Smooth muscle cell (in vitro differentiated cells): ENCODE measurements around the gene FBXL16. TPM values are rescaled to one million over a fixed set of nuclear protein-coding genes. Genes with fewer than 3 reads are reported as not detected.

Experiments
- DNase-seq: peaks from one replicate; lab custom pipeline; 2025; ENCODE audit not compliant: unreplicated experiment; lab: John Stamatoyannopoulos, UW
- H2AFZ ChIP-seq: fragments of 200-600 bp; sonication (generic); 2 replicates; pipeline ENCODE4 v1.6.0; 2016; ENCODE audit warnings: antibody characterized with exemption, low read depth, mild to moderate bottlenecking
- H3F3A ChIP-seq: fragments of 200-600 bp; sonication (generic); 2 replicates; pipeline ENCODE4 v1.6.0; 2017; ENCODE audit warnings: antibody characterized with exemption, low read depth
- H3K27ac ChIP-seq: fragments of 200-600 bp; sonication (generic); 2 replicates; pipeline ENCODE4 v1.5.1; 2016; ENCODE audit warnings: low read depth, mild to moderate bottlenecking
- H3K27me3 ChIP-seq: fragments of 200-600 bp; sonication (generic); 2 replicates; pipeline ENCODE4 v1.6.1; 2016; ENCODE audit warnings: low read depth, mild to moderate bottlenecking
- H3K36me3 ChIP-seq: fragments of 200-600 bp; sonication (generic); 2 replicates; pipeline ENCODE4 v1.5.1; 2016; ENCODE audit warnings: low read depth
- H3K4me1 ChIP-seq: fragments of 200-600 bp; sonication (generic); 2 replicates; pipeline ENCODE4 v1.5.1; 2016; ENCODE audit warnings: low read depth
- H3K4me2 ChIP-seq: fragments of 200-600 bp; sonication (generic); 2 replicates; pipeline ENCODE4 v1.6.0; 2016; ENCODE audit warnings: mild to moderate bottlenecking
- H3K4me3 ChIP-seq: fragments of 200-600 bp; sonication (generic); 2 replicates; pipeline ENCODE4 v1.5.1; 2016; ENCODE audit warnings: mild to moderate bottlenecking
- H3K79me2 ChIP-seq: fragments of 200-600 bp; sonication (generic); 2 replicates; pipeline ENCODE4 v1.6.0; 2016; ENCODE audit warnings: low read depth, mild to moderate bottlenecking
- H3K9ac ChIP-seq: fragments of 200-600 bp; sonication (generic); 2 replicates; pipeline ENCODE4 v1.6.0; 2016; ENCODE audit warnings: low read depth
- H3K9me3 ChIP-seq: fragments of 200-600 bp; sonication (generic); replicated peaks from 2 replicates; pipeline ENCODE4 v1.5.1; 2016; ENCODE audit warnings: low read depth
- H4K20me1 ChIP-seq: fragments of 200-600 bp; sonication (generic); 2 replicates; pipeline ENCODE4 v1.6.0; 2016; ENCODE audit warnings: low read depth
- WGBS: methylation state at CpG from one replicate; pipeline ENCODE4 v1.1.7; 2016; ENCODE audit warnings: low lambda C conversion rate; 5-methylcytosine and 5-hydroxymethylcytosine counted together
- polyA plus RNA-seq: library from polyadenylated mRNA; unstranded; fragments of >200 nt; fragmentation: Nextera tagmentation; extraction: Ambion mirVana; gene quantifications from 2 replicates; pipeline ENCODE4 v1.2.1, GENCODE V29; 2016
- total RNA-seq: library from RNA; depleted of rRNA; stranded (reverse); fragments of >200 nt; gene quantifications from 2 replicates; pipeline ENCODE4 v1.2.3, GENCODE V29; 2014
- TF ChIP-seq, protein P1 (sequence below): fragments of 200-600 bp; sonication (generic); IDR thresholded peaks from 2 replicates; pipeline ENCODE4 v1.5.1; 2017; ENCODE audit warnings: borderline replicate concordance, mild to moderate bottlenecking, antibody characterized with exemption; ENCODE audit not compliant: insufficient read depth, poor library complexity, severe bottlenecking

FBXL16 gene
- total and polyA plus RNA-seq, 2 experiments from 2014 or later = 0.17 to 0.76 TPM

- Histone ChIP-seq H4K20me1 (peaks cover 8% of the 10 kb centered on the region), H3K9me3 (no peaks in the 10 kb centered on the region), H2AFZ (no peak overlapping the region), H3K4me3 (no peak overlapping the region), H3K79me2 (no peaks in the 10 kb centered on the region), H3K4me2 (no peak overlapping the region), H3K36me3 (no peaks in the 10 kb centered on the region), H3K27me3 (peaks cover 26% of the 10 kb centered on the region), H3F3A (no peaks in the 10 kb centered on the region), H3K9ac (no peak overlapping the region), H3K4me1 (peaks cover 13% of the 10 kb centered on the region), H3K27ac (no peak overlapping the region)
- 21% methylated on average over 25 of the region's 25 CpGs for WGBS
- peak; percentile 32 for DNase-seq
- TF ChIP-seq, protein P1, sequence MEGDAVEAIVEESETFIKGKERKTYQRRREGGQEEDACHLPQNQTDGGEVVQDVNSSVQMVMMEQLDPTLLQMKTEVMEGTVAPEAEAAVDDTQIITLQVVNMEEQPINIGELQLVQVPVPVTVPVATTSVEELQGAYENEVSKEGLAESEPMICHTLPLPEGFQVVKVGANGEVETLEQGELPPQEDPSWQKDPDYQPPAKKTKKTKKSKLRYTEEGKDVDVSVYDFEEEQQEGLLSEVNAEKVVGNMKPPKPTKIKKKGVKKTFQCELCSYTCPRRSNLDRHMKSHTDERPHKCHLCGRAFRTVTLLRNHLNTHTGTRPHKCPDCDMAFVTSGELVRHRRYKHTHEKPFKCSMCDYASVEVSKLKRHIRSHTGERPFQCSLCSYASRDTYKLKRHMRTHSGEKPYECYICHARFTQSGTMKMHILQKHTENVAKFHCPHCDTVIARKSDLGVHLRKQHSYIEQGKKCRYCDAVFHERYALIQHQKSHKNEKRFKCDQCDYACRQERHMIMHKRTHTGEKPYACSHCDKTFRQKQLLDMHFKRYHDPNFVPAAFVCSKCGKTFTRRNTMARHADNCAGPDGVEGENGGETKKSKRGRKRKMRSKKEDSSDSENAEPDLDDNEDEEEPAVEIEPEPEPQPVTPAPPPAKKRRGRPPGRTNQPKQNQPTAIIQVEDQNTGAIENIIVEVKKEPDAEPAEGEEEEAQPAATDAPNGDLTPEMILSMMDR = peak; percentile 95
These were observed 6.1 kb upstream of the FBXL16 start for GRCh38 chr16:711548-712320.

DNA sequence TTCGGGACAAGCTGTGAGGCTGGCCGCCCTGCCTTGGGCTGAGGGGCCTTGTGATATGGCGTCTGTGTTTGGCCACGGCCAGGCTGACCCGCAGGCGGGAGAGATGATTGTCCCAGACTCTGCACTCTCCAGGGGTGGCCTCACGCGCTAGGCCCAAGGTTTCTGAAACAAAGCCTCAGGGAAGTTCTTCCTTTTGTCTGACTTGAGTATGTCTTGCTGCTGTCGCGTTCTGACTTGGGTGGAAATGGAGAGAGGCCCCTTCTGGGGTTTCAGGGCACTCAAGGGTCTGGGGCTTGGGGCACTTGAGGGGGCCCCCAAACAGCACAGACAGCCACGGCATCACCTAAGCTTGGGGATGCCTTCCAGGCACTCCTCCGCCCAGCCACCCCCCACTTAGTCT lies 5.5 kb upstream of the FBXL16 start:
- no peak overlapping the region for H3K4me3 ChIP-seq
- no peaks in the 10 kb centered on the region for H3K36me3 ChIP-seq
- H2AFZ ChIP-seq = no peak overlapping the region
- H3F3A ChIP-seq = no peaks in the 10 kb centered on the region
- H3K27me3 ChIP-seq = peaks cover 33% of the 10 kb centered on the region
- DNase-seq = no peak
- no peaks in the 10 kb centered on the region for H3K79me2 ChIP-seq
- no peak overlapping the region for H3K4me2 ChIP-seq
- 84% methylated on average over 12 of the region's 12 CpGs for WGBS
- H3K27ac ChIP-seq = no peak overlapping the region
- peaks cover 4% of the 10 kb centered on the region for H4K20me1 ChIP-seq
- no peak overlapping the region for H3K9ac ChIP-seq
- no peaks in the 10 kb centered on the region for H3K9me3 ChIP-seq
- TF ChIP-seq, protein P1 = no peak
- H3K4me1 ChIP-seq = peaks cover 8% of the 10 kb centered on the region

- no peak for DNase-seq
- no peaks in the 10 kb centered on the region for H3K79me2 ChIP-seq
- 88% methylated on average over 13 of the region's 21 CpGs for WGBS
- H3F3A ChIP-seq = no peaks in the 10 kb centered on the region
- H3K4me2 ChIP-seq = no peak overlapping the region
- peaks cover 35% of the 10 kb centered on the region for H3K27me3 ChIP-seq
- no peaks in the 10 kb centered on the region for H3K36me3 ChIP-seq
- TF ChIP-seq, protein P1 = no peak
- no peak overlapping the region for H3K9ac ChIP-seq
- no peak overlapping the region for H3K4me3 ChIP-seq
- no peaks in the 10 kb centered on the region for H3K9me3 ChIP-seq
- H3K27ac ChIP-seq = no peak overlapping the region
- H3K4me1 ChIP-seq = peaks cover 8% of the 10 kb centered on the region
- H2AFZ ChIP-seq = no peak overlapping the region
- H4K20me1 ChIP-seq = no peaks in the 10 kb centered on the region
These were observed 5.0 kb upstream of the FBXL16 start for GRCh38 chr16:710500-711075.
